ENCODE results near the gene TRAF3. TPM values are rescaled to one million over a fixed set of nuclear protein-coding genes. Genes with fewer than 3 reads are reported as not detected.

TRAF3 gene
- total and polyA plus RNA-seq, 5 donors = 3.9 to 15.4 (median 11.4) TPM

DNA sequence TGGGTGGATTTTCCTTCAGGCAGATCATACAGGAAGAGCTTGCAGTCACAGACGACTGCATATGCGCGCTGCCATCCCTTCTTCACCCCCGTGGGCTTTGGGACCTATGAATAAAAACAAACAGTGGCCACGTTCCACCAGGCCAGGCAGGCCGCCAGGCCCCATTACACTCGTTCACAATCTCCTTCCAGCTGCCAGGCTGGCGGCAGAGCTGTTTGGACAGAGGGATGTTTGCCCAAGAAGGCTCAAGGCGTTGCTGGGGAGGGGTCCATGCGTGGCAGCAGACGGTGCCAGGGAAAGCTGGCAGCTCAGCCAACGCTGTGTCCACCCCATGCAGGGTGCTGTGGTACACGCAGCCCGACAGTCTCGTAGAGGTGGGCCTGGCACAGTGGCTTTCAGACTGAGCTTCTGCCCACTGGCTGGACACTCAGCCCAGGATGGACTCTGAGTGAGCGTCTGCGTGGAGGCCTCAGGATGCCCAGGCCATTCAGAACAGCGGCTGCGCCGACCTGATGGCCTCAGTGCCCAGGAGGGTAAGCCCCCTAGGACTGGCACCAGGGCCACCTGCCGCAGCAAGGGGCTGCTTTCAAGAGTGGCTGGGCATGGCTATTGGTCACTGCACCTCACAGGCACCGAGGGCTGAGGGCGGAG is 172.7 kb downstream of the TRAF3 start:
- no peak overlapping the region for H3K4me3 ChIP-seq (ENCODE audit: low read length)
- intact Hi-C loops (cut with DNase I) = no loop called here
- H3K27me3 ChIP-seq (ENCODE audit: control insufficient read depth, insufficient read depth) = no peaks in the 10 kb centered on the region
- ATAC-seq (peak; percentile 50 to 60), DNase-seq (peak; percentile 56 to 85 (median 82))
- no peaks in the 10 kb centered on the region for H3K9me3 ChIP-seq (ENCODE audit: control insufficient read depth, low read length)
- no peak overlapping the region for H3K27ac ChIP-seq (ENCODE audit: low read length)
- 63% methylated on average over 23 of the region's 23 CpGs for WGBS
- no peaks in the 10 kb centered on the region for H3K4me1 ChIP-seq (ENCODE audit: control insufficient read depth, insufficient read depth, low read length)

DNA sequence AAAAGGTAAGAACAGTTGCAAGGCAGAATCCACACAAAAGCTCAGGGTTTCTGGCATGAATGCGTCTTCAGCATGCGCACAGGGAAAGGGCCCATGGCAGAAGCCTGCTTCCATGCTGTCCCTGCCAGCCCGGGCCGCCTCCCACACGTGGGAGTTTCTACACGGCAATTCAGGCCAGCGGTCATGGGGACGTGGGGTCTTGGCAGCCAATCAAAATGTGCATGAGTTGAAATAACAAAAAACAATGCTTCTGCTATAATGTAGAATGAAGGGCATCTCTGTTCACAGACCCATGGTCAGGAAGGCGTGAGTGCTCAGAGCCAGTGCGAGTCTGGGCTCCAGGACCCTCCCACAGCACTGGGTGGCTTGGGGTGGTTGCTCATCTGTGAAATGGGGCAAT is 173.8 kb downstream of the TRAF3 start:
- no peak for ATAC-seq
- no peaks in the 10 kb centered on the region for H3K27me3 ChIP-seq (ENCODE audit: control insufficient read depth, insufficient read depth)
- intact Hi-C loops (cut with DNase I) = no loop called here
- 48% methylated on average over 10 of the region's 10 CpGs for WGBS
- DNase-seq = no peak
- H3K4me3 ChIP-seq (ENCODE audit: low read length) = no peak overlapping the region
- H3K4me1 ChIP-seq (ENCODE audit: control insufficient read depth, insufficient read depth, low read length) = no peaks in the 10 kb centered on the region
- no peaks in the 10 kb centered on the region for H3K9me3 ChIP-seq (ENCODE audit: control insufficient read depth, low read length)
- no peak overlapping the region for H3K27ac ChIP-seq (ENCODE audit: low read length)

DNA sequence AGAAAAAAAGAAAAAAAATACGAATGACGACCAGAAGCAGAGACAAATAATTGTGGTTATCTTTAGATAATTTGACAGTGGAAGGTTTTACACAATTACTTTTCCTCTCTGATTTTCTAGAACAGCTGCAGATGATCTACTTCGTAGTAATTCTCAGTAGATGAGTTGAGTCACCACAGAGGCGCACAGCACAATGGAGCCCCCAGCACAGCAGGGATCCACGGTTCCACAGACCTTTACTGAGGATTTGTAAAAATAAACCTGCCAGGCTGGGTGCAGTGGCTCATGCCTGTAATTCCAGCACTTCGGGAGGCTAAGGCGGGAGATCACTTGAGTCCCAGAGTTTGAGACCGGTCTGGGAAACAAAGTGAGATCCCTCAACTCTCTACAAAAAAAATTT is 174.6 kb downstream of the TRAF3 start:
- intact Hi-C loops (cut with DNase I) = no loop called here
- H3K4me3 ChIP-seq (ENCODE audit: low read length) = no peak overlapping the region
- H3K27ac ChIP-seq (ENCODE audit: low read length) = no peak overlapping the region
- H3K27me3 ChIP-seq (ENCODE audit: control insufficient read depth, insufficient read depth) = no peaks in the 10 kb centered on the region
- no peaks in the 10 kb centered on the region for H3K4me1 ChIP-seq (ENCODE audit: control insufficient read depth, insufficient read depth, low read length)
- no peaks in the 10 kb centered on the region for H3K9me3 ChIP-seq (ENCODE audit: control insufficient read depth, low read length)
- no peak for DNase-seq
- ATAC-seq = no peak
- WGBS = 73% methylated on average over 8 of the region's 8 CpGs

DNA sequence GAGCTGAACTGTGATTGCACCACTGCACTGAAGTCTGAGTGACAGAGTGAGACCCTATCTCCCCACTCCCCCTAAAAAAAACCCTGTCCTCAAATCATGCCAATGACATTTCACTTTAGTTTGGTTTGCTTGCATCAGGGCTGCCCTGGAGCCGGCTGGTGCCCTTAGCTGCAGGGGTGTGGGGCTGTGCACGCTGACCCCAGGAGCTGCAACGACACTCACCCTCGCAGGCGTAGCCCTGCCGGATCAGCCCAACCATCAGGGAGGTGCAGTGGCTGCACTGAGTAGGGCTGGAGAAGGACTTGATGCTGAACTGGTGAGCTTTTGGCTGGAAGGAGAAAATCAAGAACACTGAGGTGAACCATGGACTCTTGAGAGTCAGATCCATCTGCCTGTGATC is 175.0 kb downstream of the TRAF3 start:
- no peak for ATAC-seq
- DNase-seq = no peak
- H3K4me3 ChIP-seq (ENCODE audit: low read length) = no peak overlapping the region

DNA sequence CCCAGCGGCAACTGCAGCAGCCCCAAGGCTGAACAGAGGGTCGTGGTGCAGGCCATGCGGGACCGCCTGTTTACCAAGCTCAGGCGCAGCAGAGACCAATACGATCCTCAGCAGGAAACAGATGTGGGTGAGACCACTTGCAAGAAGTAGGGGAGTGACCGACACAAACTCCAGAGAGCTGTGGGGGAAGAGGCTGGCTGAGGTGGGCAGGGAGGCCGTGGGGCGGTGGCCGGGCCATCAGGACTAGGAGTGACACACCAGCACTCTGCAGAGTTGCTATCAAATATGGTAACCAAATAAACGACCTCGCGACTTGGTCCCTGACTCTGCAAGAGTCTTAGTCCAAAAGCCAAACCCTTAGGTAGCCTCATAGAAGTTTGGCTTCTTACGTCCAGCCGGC is 175.9 kb downstream of the TRAF3 start:
- no peak for ATAC-seq
- WGBS = 87% methylated on average over 15 of the region's 15 CpGs
- no peaks in the 10 kb centered on the region for H3K4me1 ChIP-seq (ENCODE audit: control insufficient read depth, insufficient read depth, low read length)
- intact Hi-C loops (cut with DNase I) = no loop called here
- no peaks in the 10 kb centered on the region for H3K27me3 ChIP-seq (ENCODE audit: control insufficient read depth, insufficient read depth)
- H3K27ac ChIP-seq (ENCODE audit: low read length) = no peak overlapping the region
- no peak overlapping the region for H3K4me3 ChIP-seq (ENCODE audit: low read length)
- no peak for DNase-seq
- H3K9me3 ChIP-seq (ENCODE audit: control insufficient read depth, low read length) = no peaks in the 10 kb centered on the region

More for the DNA sequence above, 175.0 kb downstream of the TRAF3 start:
- Histone ChIP-seq H3K27me3 (ENCODE audit: control insufficient read depth, insufficient read depth) (no peaks in the 10 kb centered on the region), H3K27ac (ENCODE audit: low read length) (no peak overlapping the region), H3K4me1 (ENCODE audit: control insufficient read depth, insufficient read depth, low read length) (no peaks in the 10 kb centered on the region), H3K9me3 (ENCODE audit: control insufficient read depth, low read length) (no peaks in the 10 kb centered on the region)
- 82% methylated on average over 6 of the region's 6 CpGs for WGBS
- intact Hi-C loops (cut with DNase I) = no loop called here

DNA sequence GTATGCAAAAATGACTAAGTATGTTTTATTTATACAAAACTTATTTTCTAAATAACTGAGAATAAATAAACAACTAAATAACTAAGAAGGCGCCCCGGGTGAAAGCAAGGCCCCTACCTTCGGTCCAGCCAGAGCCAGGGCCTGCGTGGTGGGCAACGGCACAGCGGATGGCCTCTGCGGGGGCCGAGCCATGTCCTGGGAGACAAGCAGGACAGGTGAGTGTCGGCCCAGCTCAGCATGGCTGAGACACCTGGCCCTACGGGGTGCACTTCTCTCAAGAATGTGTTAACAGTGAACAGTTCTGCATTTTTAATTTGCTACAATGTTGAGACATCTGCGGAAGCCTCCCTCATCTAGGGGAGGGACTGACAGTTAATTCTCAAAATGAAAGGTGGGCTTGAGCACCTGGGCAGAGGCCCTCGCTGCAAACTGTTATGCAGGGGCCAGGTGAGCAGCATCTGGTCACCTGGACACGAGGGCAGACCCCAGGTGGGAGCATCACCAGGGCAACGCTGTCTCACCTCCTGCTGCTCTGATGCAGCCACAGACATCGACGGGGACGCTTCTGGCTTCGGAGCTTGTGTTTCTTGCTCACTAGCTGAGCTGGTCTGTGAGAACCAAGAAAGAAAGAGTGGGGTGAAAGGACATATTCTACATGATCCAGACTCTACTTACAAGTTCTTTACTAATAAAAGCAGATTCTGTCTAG is 177.0 kb downstream of the TRAF3 start:
- Histone ChIP-seq H3K4me1 (ENCODE audit: control insufficient read depth, insufficient read depth, low read length) (no peaks in the 10 kb centered on the region), H3K4me3 (ENCODE audit: low read length) (no peak overlapping the region), H3K9me3 (ENCODE audit: control insufficient read depth, low read length) (no peaks in the 10 kb centered on the region), H3K27ac (ENCODE audit: low read length) (no peak overlapping the region), H3K27me3 (ENCODE audit: control insufficient read depth, insufficient read depth) (no peaks in the 10 kb centered on the region)
- DNase-seq (no peak), ATAC-seq (no peak)
- 90% methylated on average over 18 of the region's 18 CpGs for WGBS
- intact Hi-C loops (cut with DNase I) = no loop called here

DNA sequence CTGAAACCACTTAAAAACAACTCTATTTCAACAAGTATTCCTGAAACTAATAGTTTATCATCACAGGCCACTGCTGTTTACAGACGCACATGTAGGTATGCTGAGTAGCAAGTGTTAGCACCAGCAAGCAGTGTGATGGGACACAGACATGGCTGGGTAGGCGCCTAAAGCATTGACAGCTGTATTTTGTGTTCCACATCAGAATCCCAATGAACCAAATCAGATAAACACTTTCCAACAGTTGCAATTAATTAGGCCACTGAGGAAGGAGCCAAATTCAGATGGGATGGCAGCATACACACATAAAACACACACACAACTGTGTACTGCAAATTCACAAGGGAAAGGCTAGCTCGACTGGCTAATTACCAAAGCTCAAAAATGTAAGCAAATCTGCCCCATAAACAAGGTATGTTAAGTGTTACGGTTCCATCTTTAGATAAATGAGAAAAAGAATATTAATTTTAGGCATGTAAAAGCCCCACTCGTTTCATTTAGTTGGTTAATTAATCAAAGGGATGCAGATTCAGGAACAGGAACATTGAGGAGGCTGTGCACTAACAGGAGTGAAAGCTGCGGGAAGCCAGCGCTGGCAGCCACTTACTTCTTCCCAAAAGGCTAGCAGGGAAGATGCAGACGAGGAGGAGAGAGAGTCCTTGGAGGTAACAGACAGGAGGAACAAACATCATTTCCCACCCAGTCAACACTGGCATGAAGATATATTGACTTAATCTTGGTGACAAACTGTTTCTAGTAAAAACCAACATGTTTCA is 178.6 kb downstream of the TRAF3 start:
- no peaks in the 10 kb centered on the region for H3K27me3 ChIP-seq (ENCODE audit: control insufficient read depth, insufficient read depth)
- no peaks in the 10 kb centered on the region for H3K4me1 ChIP-seq (ENCODE audit: control insufficient read depth, insufficient read depth, low read length)
- no peak for DNase-seq
- no peaks in the 10 kb centered on the region for H3K9me3 ChIP-seq (ENCODE audit: control insufficient read depth, low read length)
- intact Hi-C loops (cut with DNase I) = no loop called here
- ATAC-seq = peak in 1 of 2 donors; percentile 27
- WGBS = 69% methylated on average over 8 of the region's 8 CpGs
- H3K4me3 ChIP-seq (ENCODE audit: low read length) = no peak overlapping the region
- no peak overlapping the region for H3K27ac ChIP-seq (ENCODE audit: low read length)

DNA sequence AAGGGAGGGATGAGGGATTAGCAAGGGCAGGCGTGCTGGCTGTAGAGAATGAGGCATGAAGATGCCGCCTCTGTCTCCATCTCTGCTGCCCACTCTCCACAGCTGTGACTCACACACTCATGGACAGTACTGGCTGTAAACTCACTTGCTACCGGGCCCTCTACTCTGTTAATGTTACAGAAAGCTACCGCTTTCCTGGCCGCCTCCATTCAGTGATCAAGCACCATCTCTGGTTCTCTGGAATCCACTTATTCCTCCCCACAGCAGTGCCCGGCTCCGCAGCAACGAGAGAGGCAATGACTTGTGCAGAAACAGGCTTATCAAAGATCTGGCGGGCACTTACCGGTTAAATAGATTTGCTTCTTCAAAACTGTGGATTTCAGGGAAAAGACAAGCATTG is 180.0 kb downstream of the TRAF3 start:
- H3K4me3 ChIP-seq (ENCODE audit: low read length) = no peak overlapping the region
- WGBS = 93% methylated on average over 10 of the region's 10 CpGs
- no peaks in the 10 kb centered on the region for H3K27me3 ChIP-seq (ENCODE audit: control insufficient read depth, insufficient read depth)
- DNase-seq (no peak), ATAC-seq (no peak)
- no peak overlapping the region for H3K27ac ChIP-seq (ENCODE audit: low read length)
- intact Hi-C loops (cut with DNase I) = no loop called here
- no peaks in the 10 kb centered on the region for H3K4me1 ChIP-seq (ENCODE audit: control insufficient read depth, insufficient read depth, low read length)
- H3K9me3 ChIP-seq (ENCODE audit: control insufficient read depth, low read length) = no peaks in the 10 kb centered on the region

DNA sequence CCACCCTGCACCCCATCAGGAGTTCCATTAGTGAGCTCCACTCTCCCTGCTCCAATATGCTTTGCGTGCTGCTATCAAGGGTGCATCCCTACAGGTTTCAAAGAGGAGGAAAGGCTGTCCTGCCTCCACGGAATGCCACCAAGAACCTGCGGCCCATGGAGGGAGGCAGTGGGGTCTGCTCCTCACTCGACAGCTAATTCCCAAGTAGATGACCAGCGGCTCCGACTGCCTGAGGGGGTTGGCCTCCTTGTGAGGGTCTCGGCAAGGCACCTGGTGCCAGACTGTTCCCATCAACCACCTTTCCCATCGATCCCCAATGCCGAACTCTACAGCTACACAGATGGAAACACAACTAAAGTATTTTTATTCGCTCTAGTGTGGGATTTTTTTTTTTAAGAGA is 181.2 kb downstream of the TRAF3 start:
- WGBS = 92% methylated on average over 10 of the region's 10 CpGs
- Histone ChIP-seq H3K27ac (ENCODE audit: low read length) (no peak overlapping the region), H3K4me1 (ENCODE audit: control insufficient read depth, insufficient read depth, low read length) (no peaks in the 10 kb centered on the region), H3K27me3 (ENCODE audit: control insufficient read depth, insufficient read depth) (no peaks in the 10 kb centered on the region), H3K4me3 (ENCODE audit: low read length) (no peak overlapping the region), H3K9me3 (ENCODE audit: control insufficient read depth, low read length) (no peaks in the 10 kb centered on the region)
- DNase-seq (no peak), ATAC-seq (no peak)
- intact Hi-C loops (cut with DNase I) = no loop called here

Measured in right cardiac atrium (tissue), 5 donors.